ENCODE data around the gene TFCP2L1.

Gene TFCP2L1

DNA sequence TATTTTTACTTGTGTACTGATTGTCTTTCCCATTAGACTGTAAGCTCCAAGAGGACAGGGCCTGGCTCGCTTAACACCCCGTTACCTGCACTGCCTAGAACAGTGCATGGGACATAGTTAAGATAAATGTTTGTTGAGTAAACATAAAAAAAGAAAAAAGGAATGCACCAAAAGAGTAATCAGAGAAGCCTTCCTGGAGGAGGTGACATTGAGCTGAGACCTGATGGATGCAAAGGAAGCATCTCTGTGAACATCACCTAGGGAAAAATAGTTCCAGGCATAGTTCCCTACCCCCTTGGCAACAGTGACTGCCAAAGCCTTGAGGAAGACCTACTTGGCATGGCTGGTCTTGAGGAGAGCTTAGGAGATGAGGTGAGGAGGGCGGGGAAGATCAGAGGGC lies 924 bp upstream of the TFCP2L1 start (continued):
- TF ChIP-seq, protein P1, sequence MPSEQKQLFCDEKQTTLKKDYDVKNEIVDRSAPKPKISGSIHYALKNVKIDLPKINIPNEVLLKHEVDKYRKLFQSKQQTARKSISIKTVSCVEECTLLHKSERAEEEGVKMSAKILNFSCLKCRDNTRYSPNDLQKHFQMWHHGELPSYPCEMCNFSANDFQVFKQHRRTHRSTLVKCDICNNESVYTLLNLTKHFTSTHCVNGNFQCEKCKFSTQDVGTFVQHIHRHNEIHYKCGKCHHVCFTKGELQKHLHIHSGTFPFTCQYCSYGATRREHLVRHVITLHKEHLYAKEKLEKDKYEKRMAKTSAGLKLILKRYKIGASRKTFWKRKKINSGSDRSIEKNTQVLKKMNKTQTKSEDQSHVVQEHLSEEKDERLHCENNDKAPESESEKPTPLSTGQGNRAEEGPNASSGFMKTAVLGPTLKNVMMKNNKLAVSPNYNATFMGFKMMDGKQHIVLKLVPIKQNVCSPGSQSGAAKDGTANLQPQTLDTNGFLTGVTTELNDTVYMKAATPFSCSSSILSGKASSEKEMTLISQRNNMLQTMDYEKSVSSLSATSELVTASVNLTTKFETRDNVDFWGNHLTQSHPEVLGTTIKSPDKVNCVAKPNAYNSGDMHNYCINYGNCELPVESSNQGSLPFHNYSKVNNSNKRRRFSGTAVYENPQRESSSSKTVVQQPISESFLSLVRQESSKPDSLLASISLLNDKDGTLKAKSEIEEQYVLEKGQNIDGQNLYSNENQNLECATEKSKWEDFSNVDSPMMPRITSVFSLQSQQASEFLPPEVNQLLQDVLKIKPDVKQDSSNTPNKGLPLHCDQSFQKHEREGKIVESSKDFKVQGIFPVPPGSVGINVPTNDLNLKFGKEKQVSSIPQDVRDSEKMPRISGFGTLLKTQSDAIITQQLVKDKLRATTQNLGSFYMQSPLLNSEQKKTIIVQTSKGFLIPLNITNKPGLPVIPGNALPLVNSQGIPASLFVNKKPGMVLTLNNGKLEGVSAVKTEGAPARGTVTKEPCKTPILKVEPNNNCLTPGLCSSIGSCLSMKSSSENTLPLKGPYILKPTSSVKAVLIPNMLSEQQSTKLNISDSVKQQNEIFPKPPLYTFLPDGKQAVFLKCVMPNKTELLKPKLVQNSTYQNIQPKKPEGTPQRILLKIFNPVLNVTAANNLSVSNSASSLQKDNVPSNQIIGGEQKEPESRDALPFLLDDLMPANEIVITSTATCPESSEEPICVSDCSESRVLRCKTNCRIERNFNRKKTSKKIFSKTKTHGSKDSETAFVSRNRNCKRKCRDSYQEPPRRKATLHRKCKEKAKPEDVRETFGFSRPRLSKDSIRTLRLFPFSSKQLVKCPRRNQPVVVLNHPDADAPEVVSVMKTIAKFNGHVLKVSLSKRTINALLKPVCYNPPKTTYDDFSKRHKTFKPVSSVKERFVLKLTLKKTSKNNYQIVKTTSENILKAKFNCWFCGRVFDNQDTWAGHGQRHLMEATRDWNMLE (tag by site-specific recombination; conservative IDR thresholded peaks at IDR 0.05; ENCODE audit: low read depth), result no peak
- TF ChIP-seq ZNF792 (tag by site-specific recombination; IDR thresholded peaks at IDR 0.05), result no peak

DNA sequence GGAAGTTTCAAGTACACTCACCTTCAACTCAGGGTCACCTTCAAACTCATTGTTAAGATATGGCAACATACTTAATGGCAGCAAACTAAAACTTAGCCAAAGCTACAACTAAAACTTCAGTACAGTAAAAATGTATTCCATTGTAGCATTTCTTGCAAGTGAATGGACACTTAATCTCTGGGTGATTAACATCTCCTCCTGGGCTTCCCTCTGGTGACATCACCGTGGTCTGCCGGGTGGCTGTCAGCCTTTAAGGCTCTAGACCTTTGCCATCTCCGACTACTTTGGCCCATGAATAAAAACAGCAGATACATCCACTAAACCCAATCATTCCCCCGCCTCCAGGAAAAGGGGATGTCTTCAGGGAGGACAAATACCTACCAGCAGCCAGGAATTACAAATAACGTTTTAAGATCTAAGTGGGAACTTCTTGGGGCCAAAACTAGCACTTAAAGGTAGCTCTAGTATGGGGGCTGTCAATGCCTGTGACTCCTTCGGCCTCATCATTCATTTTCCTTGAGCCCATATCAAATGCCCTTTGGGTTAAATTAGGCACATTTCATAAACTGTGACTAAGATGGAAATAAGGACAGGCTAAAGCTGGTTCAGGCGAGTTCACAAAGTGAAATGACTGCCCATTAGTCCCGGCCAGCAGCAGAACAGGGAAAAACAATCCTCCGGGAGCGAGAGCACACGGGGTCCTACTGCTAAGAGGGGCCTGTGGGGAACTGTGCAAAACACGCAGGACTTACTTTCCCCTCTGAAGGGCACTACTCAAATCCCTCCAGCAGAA lies 1.1 kb downstream of the TFCP2L1 start:
- Histone ChIP-seq H3K9me3 (ENCODE audit: control insufficient read depth, insufficient read depth, low read depth, low read length) (no peaks in the 10 kb centered on the region), H3K27ac (ENCODE audit: extremely low read depth, low read depth, low read length) (peak overlapping the region; percentile 60; the same call in 1 of the 2 replicates), H3K4me1 (ENCODE audit: control insufficient read depth, insufficient read depth, low read length) (peaks cover 16% of the 10 kb centered on the region), H3K4me3 (ENCODE audit: low read depth, low read length) (peak overlapping the region; percentile 56), H3K36me3 (ENCODE audit: control insufficient read depth in 2 of 2, insufficient read depth in 1 of 2, low read length in 2 of 2) (peaks cover 0 to 13% of the 10 kb centered on the region in 2 experiments; a peak in 1 of 3 replicates)
- CTCF ChIA-PET, result interaction anchor here (1.2 kb wide), 1 partner anchor 38 kb away, joined by 4 read pairs; no protein-coding TSS in a partner anchor
- POLR2A ChIA-PET, result no interaction called here
- TF ChIP-seq ZNF600 (tag by site-specific recombination; IDR thresholded peaks at IDR 0.05) (0 out of 2 replicates have a peak, but pooled peaks have one; percentile 6), ZNF677 (tag by site-specific recombination; IDR thresholded peaks at IDR 0.05) (no peak), ZNF670 (tag by site-specific recombination; IDR thresholded peaks at IDR 0.05; ENCODE audit: low read depth) (no peak), ZXDB (tag by site-specific recombination; IDR thresholded peaks at IDR 0.05) (no peak), ZNF707 (tag by site-specific recombination; IDR thresholded peaks at IDR 0.05) (no peak), ZNF24 (tag by site-specific recombination; IDR thresholded peaks at IDR 0.05) (no peak), ZNF654 (tag by site-specific recombination; IDR thresholded peaks at IDR 0.05; ENCODE audit: low read depth) (no peak), RBAK (tag by site-specific recombination; IDR thresholded peaks at IDR 0.05) (no peak), HOXC10 (CRISPR knock-in tag; IDR thresholded peaks at IDR 0.05) (no peak), ZNF629 (tag by site-specific recombination; IDR thresholded peaks at IDR 0.05) (peak; percentile 37; the same call in 1 of the 2 replicates), ZNF560 (tag by site-specific recombination; IDR thresholded peaks at IDR 0.05; ENCODE audit: borderline replicate concordance) (no peak), YY1 (tag by site-specific recombination; IDR thresholded peaks at IDR 0.05) (no peak), ZNF843 (tag by site-specific recombination; IDR thresholded peaks at IDR 0.05) (no peak), ZBTB17 (tag by site-specific recombination; IDR thresholded peaks at IDR 0.05) (no peak)
- TF ChIP-seq, protein P2, sequence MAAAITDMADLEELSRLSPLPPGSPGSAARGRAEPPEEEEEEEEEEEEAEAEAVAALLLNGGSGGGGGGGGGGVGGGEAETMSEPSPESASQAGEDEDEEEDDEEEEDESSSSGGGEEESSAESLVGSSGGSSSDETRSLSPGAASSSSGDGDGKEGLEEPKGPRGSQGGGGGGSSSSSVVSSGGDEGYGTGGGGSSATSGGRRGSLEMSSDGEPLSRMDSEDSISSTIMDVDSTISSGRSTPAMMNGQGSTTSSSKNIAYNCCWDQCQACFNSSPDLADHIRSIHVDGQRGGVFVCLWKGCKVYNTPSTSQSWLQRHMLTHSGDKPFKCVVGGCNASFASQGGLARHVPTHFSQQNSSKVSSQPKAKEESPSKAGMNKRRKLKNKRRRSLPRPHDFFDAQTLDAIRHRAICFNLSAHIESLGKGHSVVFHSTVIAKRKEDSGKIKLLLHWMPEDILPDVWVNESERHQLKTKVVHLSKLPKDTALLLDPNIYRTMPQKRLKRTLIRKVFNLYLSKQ (tag by site-specific recombination; IDR thresholded peaks at IDR 0.05; ENCODE audit: borderline replicate concordance), result no peak
- TF ChIP-seq, protein P3, sequence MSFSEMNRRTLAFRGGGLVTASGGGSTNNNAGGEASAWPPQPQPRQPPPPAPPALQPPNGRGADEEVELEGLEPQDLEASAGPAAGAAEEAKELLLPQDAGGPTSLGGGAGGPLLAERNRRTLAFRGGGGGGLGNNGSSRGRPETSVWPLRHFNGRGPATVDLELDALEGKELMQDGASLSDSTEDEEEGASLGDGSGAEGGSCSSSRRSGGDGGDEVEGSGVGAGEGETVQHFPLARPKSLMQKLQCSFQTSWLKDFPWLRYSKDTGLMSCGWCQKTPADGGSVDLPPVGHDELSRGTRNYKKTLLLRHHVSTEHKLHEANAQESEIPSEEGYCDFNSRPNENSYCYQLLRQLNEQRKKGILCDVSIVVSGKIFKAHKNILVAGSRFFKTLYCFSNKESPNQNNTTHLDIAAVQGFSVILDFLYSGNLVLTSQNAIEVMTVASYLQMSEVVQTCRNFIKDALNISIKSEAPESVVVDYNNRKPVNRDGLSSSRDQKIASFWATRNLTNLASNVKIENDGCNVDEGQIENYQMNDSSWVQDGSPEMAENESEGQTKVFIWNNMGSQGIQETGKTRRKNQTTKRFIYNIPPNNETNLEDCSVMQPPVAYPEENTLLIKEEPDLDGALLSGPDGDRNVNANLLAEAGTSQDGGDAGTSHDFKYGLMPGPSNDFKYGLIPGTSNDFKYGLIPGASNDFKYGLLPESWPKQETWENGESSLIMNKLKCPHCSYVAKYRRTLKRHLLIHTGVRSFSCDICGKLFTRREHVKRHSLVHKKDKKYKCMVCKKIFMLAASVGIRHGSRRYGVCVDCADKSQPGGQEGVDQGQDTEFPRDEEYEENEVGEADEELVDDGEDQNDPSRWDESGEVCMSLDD (tag by site-specific recombination; IDR thresholded peaks at IDR 0.05), result no peak
- TF ChIP-seq, protein P4, sequence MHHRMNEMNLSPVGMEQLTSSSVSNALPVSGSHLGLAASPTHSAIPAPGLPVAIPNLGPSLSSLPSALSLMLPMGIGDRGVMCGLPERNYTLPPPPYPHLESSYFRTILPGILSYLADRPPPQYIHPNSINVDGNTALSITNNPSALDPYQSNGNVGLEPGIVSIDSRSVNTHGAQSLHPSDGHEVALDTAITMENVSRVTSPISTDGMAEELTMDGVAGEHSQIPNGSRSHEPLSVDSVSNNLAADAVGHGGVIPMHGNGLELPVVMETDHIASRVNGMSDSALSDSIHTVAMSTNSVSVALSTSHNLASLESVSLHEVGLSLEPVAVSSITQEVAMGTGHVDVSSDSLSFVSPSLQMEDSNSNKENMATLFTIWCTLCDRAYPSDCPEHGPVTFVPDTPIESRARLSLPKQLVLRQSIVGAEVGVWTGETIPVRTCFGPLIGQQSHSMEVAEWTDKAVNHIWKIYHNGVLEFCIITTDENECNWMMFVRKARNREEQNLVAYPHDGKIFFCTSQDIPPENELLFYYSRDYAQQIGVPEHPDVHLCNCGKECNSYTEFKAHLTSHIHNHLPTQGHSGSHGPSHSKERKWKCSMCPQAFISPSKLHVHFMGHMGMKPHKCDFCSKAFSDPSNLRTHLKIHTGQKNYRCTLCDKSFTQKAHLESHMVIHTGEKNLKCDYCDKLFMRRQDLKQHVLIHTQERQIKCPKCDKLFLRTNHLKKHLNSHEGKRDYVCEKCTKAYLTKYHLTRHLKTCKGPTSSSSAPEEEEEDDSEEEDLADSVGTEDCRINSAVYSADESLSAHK (tag by site-specific recombination; IDR thresholded peaks at IDR 0.05), result peak; percentile 85
- TF ChIP-seq, protein P5, sequence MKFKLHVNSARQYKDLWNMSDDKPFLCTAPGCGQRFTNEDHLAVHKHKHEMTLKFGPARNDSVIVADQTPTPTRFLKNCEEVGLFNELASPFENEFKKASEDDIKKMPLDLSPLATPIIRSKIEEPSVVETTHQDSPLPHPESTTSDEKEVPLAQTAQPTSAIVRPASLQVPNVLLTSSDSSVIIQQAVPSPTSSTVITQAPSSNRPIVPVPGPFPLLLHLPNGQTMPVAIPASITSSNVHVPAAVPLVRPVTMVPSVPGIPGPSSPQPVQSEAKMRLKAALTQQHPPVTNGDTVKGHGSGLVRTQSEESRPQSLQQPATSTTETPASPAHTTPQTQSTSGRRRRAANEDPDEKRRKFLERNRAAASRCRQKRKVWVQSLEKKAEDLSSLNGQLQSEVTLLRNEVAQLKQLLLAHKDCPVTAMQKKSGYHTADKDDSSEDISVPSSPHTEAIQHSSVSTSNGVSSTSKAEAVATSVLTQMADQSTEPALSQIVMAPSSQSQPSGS (tag by site-specific recombination; IDR thresholded peaks at IDR 0.05; ENCODE audit: low read depth), result peak; percentile 61
- TF ChIP-seq, protein P6, sequence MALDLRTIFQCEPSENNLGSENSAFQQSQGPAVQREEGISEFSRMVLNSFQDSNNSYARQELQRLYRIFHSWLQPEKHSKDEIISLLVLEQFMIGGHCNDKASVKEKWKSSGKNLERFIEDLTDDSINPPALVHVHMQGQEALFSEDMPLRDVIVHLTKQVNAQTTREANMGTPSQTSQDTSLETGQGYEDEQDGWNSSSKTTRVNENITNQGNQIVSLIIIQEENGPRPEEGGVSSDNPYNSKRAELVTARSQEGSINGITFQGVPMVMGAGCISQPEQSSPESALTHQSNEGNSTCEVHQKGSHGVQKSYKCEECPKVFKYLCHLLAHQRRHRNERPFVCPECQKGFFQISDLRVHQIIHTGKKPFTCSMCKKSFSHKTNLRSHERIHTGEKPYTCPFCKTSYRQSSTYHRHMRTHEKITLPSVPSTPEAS (tag by site-specific recombination; IDR thresholded peaks at IDR 0.05), result no peak
